Body of pancreas (tissue), 4 donors: ENCODE results near the gene MYO9B.

Experiments used
- POLR2A ChIP-seq, 3 donors: fragments of 450-650 bp; IDR thresholded peaks; one replicate each; pipeline ENCODE4 v1.6.1; 2016; ENCODE audit warnings: antibody characterized with exemption in 3 of 3, mild to moderate bottlenecking in 2 of 3
- TF ChIP-seq, protein P1 (sequence below), 7 experiments: fragments of 450-650 bp in 4 of 7; fragments of 200-600 bp in 3 of 7; sonication (generic) in 3 of 7; IDR thresholded peaks; one replicate each; pipeline ENCODE4 v1.5.1; 2016 to 2019; ENCODE audit warnings: antibody characterized with exemption in 7 of 7

DNA sequence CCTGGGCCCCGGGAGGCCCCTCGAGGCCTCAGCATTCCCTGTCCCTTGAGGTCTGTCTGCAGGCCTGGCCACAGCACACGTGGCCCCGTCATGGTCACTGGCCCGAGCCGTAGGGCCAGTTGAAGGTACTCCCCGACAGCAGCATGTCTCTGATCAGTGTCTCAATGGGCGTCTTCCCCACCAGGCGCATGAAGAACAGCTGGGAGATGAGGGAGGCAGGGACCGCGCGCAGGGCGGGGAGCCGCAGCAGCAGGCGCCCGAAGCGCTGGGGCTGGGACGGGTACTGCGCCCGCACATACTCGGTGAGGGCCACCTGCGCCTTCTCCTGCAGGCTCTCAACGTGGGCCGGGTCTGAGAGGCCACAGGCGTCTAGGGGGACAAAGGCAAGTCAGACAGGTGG lies 156.7 kb downstream of the MYO9B start:
- TF ChIP-seq, protein P1, sequence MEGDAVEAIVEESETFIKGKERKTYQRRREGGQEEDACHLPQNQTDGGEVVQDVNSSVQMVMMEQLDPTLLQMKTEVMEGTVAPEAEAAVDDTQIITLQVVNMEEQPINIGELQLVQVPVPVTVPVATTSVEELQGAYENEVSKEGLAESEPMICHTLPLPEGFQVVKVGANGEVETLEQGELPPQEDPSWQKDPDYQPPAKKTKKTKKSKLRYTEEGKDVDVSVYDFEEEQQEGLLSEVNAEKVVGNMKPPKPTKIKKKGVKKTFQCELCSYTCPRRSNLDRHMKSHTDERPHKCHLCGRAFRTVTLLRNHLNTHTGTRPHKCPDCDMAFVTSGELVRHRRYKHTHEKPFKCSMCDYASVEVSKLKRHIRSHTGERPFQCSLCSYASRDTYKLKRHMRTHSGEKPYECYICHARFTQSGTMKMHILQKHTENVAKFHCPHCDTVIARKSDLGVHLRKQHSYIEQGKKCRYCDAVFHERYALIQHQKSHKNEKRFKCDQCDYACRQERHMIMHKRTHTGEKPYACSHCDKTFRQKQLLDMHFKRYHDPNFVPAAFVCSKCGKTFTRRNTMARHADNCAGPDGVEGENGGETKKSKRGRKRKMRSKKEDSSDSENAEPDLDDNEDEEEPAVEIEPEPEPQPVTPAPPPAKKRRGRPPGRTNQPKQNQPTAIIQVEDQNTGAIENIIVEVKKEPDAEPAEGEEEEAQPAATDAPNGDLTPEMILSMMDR (IDR thresholded peaks at IDR 0.05): no peak
- TF ChIP-seq POLR2A (IDR thresholded peaks at IDR 0.05): no peak
